GM23248 (cell line): ENCODE results near the gene IP6K3.

Source experiments
- EZH2 ChIP-seq: fragments of 200-600 bp; sonication (generic); IDR thresholded peaks from 2 replicates; pipeline ENCODE4 v1.6.1; 2018; ENCODE audit warnings: antibody characterized with exemption, mild to moderate bottlenecking; ENCODE audit not compliant: insufficient read depth, poor library complexity, severe bottlenecking
- EZH2phosphoT487 ChIP-seq: fragments of 200-600 bp; sonication (generic); IDR thresholded peaks from 2 replicates; pipeline ENCODE4 v1.6.1; 2018; ENCODE audit warnings: antibody characterized with exemption, moderate library complexity, mild to moderate bottlenecking, low read depth; ENCODE audit not compliant: insufficient read depth

DNA sequence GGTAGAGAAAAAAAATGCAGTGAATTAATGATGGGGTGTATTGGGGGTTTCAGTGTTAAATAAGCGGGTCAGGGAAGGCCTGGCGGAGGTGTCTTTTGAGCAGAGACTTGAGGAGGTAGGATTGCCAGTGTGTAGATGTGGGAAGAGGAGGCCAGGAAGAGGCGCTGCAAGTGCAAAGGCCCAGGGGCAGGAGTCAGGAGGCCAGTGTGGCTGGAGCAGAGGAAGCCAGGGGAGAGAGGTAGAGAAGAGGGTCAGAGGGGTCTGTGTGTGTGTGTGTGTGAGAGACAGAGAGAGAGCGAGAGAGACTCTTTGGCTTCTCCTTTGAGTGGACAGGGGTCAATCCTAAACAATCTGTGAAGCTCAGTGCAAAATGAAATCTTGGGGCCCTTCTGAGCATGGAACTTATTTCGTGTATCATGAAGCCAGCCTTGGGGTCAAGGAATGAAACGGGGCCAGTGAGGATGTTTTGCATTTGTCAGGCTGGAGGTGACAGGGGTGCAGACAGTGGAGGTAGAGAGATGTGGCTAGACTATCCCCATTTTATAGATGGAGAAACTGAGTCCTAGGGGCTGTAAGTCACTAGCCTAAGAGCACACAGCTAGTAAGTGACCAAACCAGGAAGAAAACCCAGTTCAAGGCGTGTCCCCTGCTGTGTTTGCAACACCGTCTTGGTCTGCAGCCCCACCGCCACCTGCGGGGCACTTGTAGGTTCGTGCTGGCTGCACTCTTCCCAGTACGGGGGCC, 9.7 kb upstream of the IP6K3 start:
- TF ChIP-seq EZH2phosphoT487 (no peak), EZH2 (no peak)
